Measurements from ENCODE around the gene PIR. TPM values are rescaled to one million over a fixed set of nuclear protein-coding genes. Genes with fewer than 3 reads are reported as not detected.

The PIR gene
- total RNA-seq, 1 experiment from 2014 or later = 29.7 TPM

DNA sequence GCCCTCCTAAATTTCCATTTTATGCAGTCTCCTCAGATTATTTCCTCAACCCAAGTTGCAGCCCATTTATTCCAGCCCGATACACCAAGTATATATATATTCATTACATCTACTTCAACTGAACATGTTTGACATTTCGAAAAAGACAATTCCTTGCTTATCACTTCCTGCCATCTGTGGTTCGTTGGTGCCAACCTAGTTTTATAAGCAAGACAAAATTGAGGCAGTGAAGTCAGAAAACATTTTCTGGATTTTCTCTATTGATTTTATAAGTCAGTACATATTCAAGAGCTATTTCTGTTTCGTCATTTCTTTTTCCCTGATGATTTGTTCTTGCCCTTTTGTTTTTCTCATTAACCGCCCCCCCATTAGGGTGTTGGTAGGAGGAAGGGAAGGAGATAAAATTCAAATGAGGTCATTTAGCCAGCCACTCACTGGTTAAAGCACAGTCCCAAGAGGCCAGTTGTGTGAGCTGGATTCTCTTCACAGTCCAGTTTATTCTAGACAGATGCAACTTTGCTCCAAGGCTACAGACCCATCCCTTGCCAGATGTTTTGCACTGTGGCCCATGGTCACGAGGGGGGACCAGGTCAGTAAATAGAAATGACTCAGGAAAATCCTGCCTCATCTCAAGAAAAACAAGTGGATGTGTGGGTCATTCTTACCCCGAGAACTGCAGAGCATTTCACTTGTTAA, 88.6 kb downstream of the PIR start:
- H3K23ac ChIP-seq (ENCODE audit: insufficient read length, low read depth, low read length) = no peak overlapping the region
- H3K79me2 ChIP-seq (ENCODE audit: insufficient read depth, low read length) = no peaks in the 10 kb centered on the region
- H4K91ac ChIP-seq (ENCODE audit: insufficient read length, low read depth, low read length) = no peak overlapping the region
- H3K23me2 ChIP-seq (ENCODE audit: insufficient read length, low read depth, low read length, poor library complexity, severe bottlenecking) = no peaks in the 10 kb centered on the region
- H4K20me1 ChIP-seq (ENCODE audit: control insufficient read depth, insufficient read depth, insufficient read length) = no peaks in the 10 kb centered on the region
- no peak overlapping the region for H4K8ac ChIP-seq (replicated peaks; ENCODE audit: insufficient read length, low read depth, low read length)
- no peak overlapping the region for H3K56ac ChIP-seq (ENCODE audit: insufficient read length, low read depth, low read length)
- TF ChIP-seq, protein P1, sequence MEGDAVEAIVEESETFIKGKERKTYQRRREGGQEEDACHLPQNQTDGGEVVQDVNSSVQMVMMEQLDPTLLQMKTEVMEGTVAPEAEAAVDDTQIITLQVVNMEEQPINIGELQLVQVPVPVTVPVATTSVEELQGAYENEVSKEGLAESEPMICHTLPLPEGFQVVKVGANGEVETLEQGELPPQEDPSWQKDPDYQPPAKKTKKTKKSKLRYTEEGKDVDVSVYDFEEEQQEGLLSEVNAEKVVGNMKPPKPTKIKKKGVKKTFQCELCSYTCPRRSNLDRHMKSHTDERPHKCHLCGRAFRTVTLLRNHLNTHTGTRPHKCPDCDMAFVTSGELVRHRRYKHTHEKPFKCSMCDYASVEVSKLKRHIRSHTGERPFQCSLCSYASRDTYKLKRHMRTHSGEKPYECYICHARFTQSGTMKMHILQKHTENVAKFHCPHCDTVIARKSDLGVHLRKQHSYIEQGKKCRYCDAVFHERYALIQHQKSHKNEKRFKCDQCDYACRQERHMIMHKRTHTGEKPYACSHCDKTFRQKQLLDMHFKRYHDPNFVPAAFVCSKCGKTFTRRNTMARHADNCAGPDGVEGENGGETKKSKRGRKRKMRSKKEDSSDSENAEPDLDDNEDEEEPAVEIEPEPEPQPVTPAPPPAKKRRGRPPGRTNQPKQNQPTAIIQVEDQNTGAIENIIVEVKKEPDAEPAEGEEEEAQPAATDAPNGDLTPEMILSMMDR (conservative IDR thresholded peaks at IDR 0.05) = no peak
- H3K79me1 ChIP-seq (ENCODE audit: insufficient read depth, low read depth, low read length, poor library complexity, severe bottlenecking) = peaks cover 3% of the 10 kb centered on the region
- H3K9me3 ChIP-seq (ENCODE audit: control insufficient read depth, low read depth, low read length) = no peaks in the 10 kb centered on the region
- no peak overlapping the region for H2BK5ac ChIP-seq (ENCODE audit: insufficient read length, low read length)
- no peak overlapping the region for H2BK120ac ChIP-seq (ENCODE audit: low read depth, low read length, poor library complexity, severe bottlenecking)
- peaks cover 0 to 8% (median 3%) of the 10 kb centered on the region in 3 experiments; a peak in 4 of 7 replicates for H3K36me3 Mint-ChIP-seq (ENCODE audit: insufficient read depth in 1 of 3, low read depth in 3 of 3)
- no CpG with 5 or more reads among the region's 7 CpGs for WGBS (ENCODE audit: extremely low coverage, insufficient read length, low lambda C conversion rate)
- no peaks in the 10 kb centered on the region; the same call in 1 of the 2 replicates for H3K27me3 Mint-ChIP-seq (ENCODE audit: low read depth)
- DNase-seq = no peak
- no peak overlapping the region for H2AFZ ChIP-seq (ENCODE audit: low read length)
- H3K4me1 Mint-ChIP-seq = peaks cover 4 to 7% of the 10 kb centered on the region in 2 experiments; a peak in 2 of 4 replicates
- H3K18ac ChIP-seq (ENCODE audit: insufficient read length, low read depth, low read length) = no peak overlapping the region
- no peak overlapping the region for H3K9ac ChIP-seq (ENCODE audit: extremely low read depth, insufficient read length, low read length)
- H3K14ac ChIP-seq (ENCODE audit: insufficient read depth, low read length) = no peak overlapping the region
- H2BK20ac ChIP-seq (ENCODE audit: low read depth, low read length, poor library complexity, severe bottlenecking) = no peak overlapping the region
- H3K27me3 ChIP-seq (ENCODE audit: insufficient read depth, low read length) = no peaks in the 10 kb centered on the region
- no peak overlapping the region for H2AK5ac ChIP-seq (ENCODE audit: insufficient read length, low read length)
- H3K4me1 ChIP-seq (ENCODE audit: insufficient read depth, low read length) = peaks cover 3% of the 10 kb centered on the region
- H3K27ac Mint-ChIP-seq = peak overlapping the region in 2 of 3 experiments; percentile 8 to 68; a peak in 1 of 7 replicates
- H4K5ac ChIP-seq (ENCODE audit: insufficient read length, low read depth, low read length) = no peak overlapping the region
- no peak overlapping the region for H3K4me3 Mint-ChIP-seq
- no peak overlapping the region for H3K4ac ChIP-seq (ENCODE audit: low read depth, low read length)
- H3K4me2 ChIP-seq (ENCODE audit: insufficient read depth, insufficient read length, low read length) = no peak overlapping the region
- H3K27ac ChIP-seq (ENCODE audit: insufficient read length, low read depth, low read length) = no peak overlapping the region
- H3T11ph ChIP-seq (ENCODE audit: low read length) = no peak overlapping the region
- H2BK15ac ChIP-seq (ENCODE audit: low read depth, low read length) = no peak overlapping the region
- no peaks in the 10 kb centered on the region; a peak in 1 of 5 replicates for H3K9me3 Mint-ChIP-seq
- H2BK12ac ChIP-seq (ENCODE audit: insufficient read length, low read depth, low read length) = no peak overlapping the region

Measured in H9 (cell line).